Measurements from ENCODE around the gene MPHOSPH6.
"Not testable (repeated sequence)": the region's sequence is repeated elsewhere in the genome, so short reads cannot be mapped to it uniquely, and the experiment has no call there.

The MPHOSPH6 gene

DNA sequence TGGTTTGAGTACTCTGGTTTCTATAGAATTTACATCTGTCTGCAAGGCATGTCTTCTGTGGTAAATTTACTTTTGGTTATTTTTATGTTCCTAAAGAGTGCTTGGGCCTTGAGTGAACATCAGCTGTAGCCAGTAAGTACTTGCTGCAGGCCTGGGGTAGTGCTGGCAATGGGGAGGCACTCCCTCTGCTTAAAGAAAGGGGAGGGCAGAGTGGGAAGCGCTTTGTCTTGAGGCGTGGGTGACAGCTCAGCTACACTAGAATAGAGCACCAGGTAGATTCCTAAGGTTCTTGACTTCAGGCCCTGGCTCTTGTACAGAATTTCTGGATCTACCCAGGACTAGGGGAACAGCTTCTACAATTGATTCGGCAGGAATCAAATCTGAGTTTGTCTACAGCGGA is 50.6 kb downstream of the MPHOSPH6 start:
- no peak overlapping the region for H3K4me3 ChIP-seq (ENCODE audit: low read depth, low read length)
- TF ChIP-seq, protein P1, sequence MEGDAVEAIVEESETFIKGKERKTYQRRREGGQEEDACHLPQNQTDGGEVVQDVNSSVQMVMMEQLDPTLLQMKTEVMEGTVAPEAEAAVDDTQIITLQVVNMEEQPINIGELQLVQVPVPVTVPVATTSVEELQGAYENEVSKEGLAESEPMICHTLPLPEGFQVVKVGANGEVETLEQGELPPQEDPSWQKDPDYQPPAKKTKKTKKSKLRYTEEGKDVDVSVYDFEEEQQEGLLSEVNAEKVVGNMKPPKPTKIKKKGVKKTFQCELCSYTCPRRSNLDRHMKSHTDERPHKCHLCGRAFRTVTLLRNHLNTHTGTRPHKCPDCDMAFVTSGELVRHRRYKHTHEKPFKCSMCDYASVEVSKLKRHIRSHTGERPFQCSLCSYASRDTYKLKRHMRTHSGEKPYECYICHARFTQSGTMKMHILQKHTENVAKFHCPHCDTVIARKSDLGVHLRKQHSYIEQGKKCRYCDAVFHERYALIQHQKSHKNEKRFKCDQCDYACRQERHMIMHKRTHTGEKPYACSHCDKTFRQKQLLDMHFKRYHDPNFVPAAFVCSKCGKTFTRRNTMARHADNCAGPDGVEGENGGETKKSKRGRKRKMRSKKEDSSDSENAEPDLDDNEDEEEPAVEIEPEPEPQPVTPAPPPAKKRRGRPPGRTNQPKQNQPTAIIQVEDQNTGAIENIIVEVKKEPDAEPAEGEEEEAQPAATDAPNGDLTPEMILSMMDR (IDR thresholded peaks at IDR 0.05; ENCODE audit: low read depth, low read length), result no peak

DNA sequence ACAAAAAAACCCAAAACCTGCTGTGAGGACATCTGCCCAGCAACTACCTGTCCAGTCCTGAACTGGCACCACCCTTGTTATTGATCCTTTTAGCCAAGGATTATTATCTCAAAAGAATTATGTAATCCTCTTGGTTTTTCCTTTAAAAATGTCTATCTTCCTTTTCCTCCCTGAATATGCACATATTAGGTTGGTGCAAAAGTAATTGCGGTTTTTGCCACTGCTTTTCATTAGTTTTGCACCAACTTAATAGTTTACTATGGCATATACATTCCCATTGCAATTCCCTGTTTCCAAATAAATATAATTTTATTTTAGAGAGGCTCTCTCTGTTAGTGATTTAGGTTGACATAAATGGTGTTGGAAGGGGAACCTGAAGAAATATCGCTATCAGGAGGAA is 51.3 kb downstream of the MPHOSPH6 start:
- TF ChIP-seq, protein P1 (IDR thresholded peaks at IDR 0.05; ENCODE audit: low read depth, low read length), result no peak
- H3K4me3 ChIP-seq (ENCODE audit: low read depth, low read length), result no peak overlapping the region

DNA sequence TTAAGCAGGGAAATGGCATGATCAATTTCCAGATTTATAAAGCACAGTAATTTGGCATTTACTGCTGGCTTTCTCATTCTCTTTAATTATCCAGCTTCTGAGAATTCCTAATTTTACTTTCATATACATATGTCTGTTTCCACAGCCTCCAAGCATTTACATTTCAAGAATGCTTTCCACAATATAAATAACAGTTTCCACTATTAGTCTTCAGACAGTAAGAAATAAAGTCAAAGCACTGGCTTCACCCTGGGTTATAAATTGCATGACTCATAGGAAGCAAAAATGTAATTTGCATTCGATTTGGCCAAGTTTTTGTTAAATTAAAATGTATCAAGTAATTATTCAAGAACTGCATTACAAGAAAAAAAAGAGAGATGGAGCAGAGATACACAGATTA is 53.5 kb downstream of the MPHOSPH6 start:
- no peak overlapping the region for H3K4me3 ChIP-seq (ENCODE audit: low read depth, low read length)

DNA sequence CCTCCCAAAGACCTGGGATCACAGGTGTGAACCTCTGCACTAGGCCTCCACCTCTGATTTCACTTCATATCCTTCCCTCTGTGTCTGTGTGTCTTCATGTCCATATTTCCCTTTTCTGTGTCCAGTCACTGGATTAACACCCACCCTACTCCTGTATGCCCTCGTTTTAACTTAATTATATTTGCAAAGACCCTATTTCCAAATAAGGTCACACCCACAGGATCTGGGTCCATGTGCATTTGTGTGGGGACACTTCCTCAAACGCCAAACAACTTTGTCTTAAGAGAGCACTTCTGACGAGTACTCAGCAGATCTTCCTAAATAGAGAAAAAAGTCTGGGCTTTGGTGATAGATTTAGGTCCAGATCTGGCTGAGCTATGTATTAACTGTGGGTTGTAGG is 56.3 kb downstream of the MPHOSPH6 start:
- TF ChIP-seq, protein P1 (IDR thresholded peaks at IDR 0.05; ENCODE audit: low read depth, low read length), result no peak
- no peak overlapping the region for H3K4me3 ChIP-seq (ENCODE audit: low read depth, low read length)

More for the DNA sequence above, 53.5 kb downstream of the MPHOSPH6 start:
- TF ChIP-seq, protein P1 (IDR thresholded peaks at IDR 0.05; ENCODE audit: low read depth, low read length), result no peak

DNA sequence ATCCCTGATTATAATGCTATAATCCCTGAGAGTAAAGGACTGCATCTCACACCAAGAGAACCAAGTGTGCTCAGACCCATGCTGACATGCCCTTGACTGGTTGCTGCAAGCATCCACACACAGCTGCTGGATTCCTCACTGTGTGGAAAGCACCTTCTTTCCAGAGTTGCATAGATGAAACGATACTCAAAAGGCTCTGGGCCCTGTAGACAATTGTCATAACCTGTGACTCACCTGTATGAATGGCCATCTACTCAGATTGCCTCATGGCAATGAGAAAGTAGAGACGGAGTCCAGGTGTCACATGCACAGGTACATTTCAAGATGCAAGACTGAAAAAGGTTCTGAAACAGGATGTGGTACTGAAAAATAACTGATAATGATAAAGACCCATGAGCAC is 58.1 kb downstream of the MPHOSPH6 start:
- no peak overlapping the region for H3K4me3 ChIP-seq (ENCODE audit: low read depth, low read length)
- TF ChIP-seq, protein P1 (IDR thresholded peaks at IDR 0.05; ENCODE audit: low read depth, low read length), result no peak

DNA sequence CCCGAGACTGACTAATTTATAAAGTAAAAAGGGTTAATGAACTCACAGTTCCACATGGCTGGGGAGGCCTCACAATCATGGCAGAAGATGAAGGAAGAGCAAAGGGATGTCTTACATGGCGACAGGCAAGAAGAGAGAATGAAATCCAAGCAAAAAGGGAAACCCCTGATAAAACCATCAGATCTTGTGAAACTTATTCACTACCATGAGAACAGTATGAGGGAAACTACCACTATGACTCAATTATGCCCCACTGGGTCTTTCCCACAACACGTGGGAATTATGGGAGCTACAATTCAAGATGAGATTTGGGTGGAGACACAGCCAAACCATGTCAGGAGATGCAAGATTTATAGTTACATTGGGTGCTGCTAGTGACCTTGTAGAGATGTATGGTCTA is 60.8 kb downstream of the MPHOSPH6 start:
- H3K4me3 ChIP-seq (ENCODE audit: low read depth, low read length), result not testable (repeated sequence)

DNA sequence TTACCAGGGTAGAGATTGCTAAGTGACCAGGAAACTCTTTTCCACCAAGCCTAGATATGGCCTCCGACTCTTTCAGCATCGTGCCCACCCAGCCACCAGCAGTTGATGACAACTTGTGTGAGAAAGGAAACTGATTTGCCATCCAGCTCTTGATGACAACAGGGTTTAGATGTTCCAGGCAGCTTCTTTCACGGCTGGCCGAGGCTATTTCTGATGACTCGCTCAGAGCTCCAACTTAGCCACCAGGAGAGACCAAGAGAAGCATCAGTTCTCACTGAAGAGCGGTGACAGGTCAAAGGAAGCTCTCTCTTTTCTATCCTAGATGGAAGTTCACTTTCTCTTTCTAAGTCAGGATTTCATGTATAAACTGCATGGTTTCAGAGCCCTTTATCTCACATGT is 61.2 kb downstream of the MPHOSPH6 start:
- TF ChIP-seq, protein P1 (IDR thresholded peaks at IDR 0.05; ENCODE audit: low read depth, low read length), result no peak
- no peak overlapping the region for H3K4me3 ChIP-seq (ENCODE audit: low read depth, low read length)

DNA sequence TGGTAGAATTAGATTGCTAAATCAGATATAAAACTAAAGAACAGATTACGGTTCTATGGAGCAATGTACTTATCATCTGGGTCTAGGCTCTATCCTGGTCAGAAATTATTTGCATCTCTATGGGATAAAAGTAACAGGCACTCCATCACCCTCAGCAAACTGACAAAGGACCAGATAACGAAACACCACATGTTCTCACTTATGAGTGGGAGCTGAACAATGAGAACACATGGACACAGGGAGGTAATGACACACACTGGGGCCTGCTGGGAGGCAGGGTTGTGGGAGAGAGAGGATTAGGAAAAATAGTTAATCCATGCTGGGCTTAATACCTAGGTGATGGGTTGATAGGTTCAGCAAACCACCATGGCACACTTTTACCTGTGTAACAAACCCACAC is 61.9 kb downstream of the MPHOSPH6 start:
- TF ChIP-seq, protein P1 (IDR thresholded peaks at IDR 0.05; ENCODE audit: low read depth, low read length), result no peak
- H3K4me3 ChIP-seq (ENCODE audit: low read depth, low read length), result no peak overlapping the region

Data from WI38 (cell line).